Stimulated activated CD4-positive, alpha-beta T cell treated with anti-CD3 and anti-CD28 coated beads, Interleukin-15, amount 100 ng/mL, for 24 hours (primary cell): Measurements from ENCODE around the gene CHSY1.
"Not testable (repeated sequence)": the region's sequence is repeated elsewhere in the genome, so short reads cannot be mapped to it uniquely, and the experiment has no call there.

Source experiments
- DNase-seq: peaks from one replicate; pipeline ENCODE4 v3.0.0-alpha.2; 2020

The CHSY1 gene

DNA sequence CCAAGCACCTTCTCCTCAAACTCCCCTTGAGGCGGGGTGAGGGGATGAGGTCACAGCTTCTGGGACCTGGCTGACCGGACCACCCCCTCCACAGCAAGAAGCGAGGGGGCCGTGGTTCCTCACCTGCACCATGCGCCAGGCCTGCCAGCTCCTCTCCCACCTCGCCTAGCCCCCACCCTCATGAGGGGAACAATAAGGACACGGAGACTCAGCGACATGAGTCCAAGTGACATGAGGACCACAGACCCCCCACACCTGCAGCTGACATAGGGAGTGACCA is 118.7 kb downstream of the CHSY1 start:
- DNase-seq: no peak

DNA sequence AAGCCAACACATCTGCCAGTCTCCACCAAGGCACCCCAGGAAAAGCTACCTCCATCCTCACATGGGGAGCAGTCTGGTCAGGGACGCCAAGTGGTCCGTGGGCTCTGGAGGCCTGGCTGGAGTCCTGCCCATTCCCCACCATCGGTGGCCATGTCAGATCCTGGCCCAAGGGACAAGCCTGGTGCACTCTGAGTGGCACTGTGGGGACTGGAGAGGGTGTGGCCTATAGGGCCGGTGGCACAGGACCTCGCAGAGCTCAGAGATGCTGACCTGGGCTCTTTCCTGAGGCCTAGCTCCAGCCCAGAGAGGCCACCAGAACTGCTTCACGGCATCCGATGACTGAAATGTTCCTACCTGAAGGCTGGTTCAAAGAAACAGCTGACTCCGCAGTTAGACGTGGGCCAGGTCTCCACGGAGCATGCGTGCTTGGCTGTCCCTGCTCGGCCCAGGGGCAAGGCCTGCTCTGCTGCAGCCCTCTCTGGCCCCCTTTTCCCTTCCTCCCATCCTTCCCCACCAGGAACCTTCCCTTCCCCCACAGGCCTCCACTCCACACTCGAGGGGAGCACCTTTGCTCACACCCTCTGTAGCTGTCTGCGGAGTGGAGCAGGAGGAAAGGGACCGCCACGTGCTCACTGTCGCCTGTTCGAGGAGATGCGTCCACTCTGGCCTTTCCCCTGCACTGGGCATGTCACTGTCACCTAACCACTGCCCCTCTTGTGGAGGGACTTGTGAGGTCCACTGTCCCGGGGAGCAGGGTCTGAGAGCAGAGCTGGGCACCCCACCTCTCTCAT is 119.3 kb downstream of the CHSY1 start:
- DNase-seq: no peak

DNA sequence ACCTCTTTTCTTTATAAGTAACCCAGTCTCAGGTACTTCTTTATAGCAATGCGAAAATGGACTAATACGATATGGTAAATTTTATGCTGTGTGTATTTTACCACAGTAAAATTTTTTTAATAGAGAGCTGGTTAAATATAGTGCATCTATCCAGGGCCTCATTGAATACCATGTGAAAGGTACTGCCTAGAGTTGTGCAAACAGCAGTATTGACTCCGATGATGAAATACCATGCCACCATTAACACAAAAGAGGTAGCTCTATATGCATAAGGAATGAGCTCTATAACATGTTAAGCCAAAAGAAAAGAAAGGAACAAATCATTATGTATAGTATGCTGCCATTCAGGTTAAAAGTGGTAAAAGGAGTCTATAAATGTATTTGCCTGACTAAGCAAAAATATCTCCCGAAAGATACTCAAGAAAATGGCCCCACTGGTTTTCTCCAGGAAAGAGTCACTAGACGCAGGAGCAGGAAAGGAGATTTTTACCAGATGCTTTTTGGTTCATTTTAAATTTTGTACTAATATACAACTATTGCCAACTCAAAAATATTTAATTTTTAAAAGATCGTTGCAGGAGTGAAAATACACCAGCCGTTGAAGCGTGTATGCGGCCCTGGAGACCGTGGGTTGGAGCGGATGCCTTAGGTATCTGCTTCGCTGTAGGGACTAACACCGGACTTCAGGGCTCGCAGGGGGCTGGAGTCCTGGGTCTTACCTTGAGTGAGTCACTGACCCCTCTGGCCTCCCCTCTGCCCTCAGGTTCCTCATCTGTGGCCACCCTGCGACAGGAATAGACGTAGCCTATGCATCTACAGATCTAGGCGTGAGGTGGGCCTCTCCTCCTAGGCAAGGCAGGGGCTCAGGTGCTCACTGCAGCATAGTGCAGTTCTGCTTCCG is 120.1 kb downstream of the CHSY1 start:
- DNase-seq: no peak

- DNase-seq: no peak
Measured at GRCh38 chr15:101129851-101130380, 121.9 kb downstream of the CHSY1 start.

GRCh38 chr15:101128221-101129015 is 123.4 kb downstream of the CHSY1 start:
- DNase-seq: no peak

DNA sequence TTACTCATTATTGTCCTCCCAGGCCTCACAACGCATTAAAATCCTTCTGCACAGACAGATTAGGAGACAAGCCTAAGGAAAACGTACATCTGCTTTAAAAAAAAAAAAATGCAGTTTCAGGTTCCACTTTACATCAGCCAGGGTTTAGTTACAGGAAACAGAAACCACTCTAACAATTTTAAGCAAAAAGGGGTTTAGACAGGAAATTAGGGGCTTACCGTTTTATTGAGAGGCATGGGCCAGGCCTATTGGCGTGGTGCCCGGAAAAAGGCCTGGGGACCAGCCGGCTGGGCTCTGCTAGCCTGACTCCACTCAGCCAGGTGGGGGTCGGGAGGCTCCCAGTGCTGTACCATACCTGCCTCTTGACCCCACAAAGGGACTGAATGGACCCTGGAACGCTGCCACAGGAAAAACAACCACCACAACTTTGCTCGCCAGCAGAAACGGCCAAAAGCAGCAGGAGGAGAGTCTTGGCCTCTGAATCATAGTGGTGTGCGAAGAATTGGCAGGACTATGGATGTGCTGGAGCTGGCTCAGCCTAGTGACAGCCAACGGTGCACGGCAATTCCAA is 124.3 kb downstream of the CHSY1 start:
- DNase-seq: peak; percentile 59

- DNase-seq: peak; percentile 48
Measured at GRCh38 chr15:101126618-101127505, 125.0 kb downstream of the CHSY1 start.

DNA sequence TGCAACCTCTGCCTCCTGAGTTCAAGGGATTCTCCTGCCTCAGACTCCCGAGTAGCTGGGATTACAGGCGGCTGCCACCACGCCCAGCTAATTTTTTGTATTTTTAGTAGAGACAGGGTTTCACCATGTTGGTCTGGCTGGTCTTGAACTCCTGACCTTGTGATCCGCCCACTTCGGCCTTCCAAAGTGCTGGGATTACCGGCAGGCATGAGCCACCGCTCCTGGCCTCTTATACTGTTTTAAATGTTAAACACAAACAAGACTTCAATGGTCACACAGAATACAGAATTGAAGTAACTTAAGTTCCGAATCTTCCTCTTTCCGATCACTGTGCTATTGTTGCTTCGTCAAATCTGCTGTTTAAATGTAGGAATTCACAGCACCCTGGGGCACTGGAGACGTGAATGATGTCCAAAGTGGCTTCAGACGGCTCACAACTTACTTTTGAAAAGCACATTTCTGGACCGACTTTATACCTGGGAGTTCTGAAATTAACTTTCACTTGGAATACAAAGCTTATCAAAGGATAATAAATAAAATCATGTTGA is 125.9 kb downstream of the CHSY1 start:
- not testable (repeated sequence) for DNase-seq
